Brain microvascular endothelial cell (primary cell): ENCODE results near the gene IP6K1.

Experiments
- DNase-seq: peaks from one replicate; pipeline ENCODE4 v3.0.0-alpha.2; 2020
- H3K27ac ChIP-seq: fragments of 250-450 bp; sonication (Bioruptor Pico); 2 replicates; pipeline ENCODE4 v1.5.1; 2020; ENCODE audit warnings: mild to moderate bottlenecking, moderate library complexity
- H3K27me3 ChIP-seq: fragments of 250-450 bp; sonication (Bioruptor Pico); replicated peaks from 2 replicates; pipeline ENCODE4 v1.5.1; 2020; ENCODE audit warnings: mild to moderate bottlenecking
- H3K36me3 ChIP-seq: fragments of 250-450 bp; sonication (Bioruptor Pico); replicated peaks from 2 replicates; pipeline ENCODE4 v1.5.1; 2020; ENCODE audit warnings: mild to moderate bottlenecking
- H3K4me3 ChIP-seq: 2 replicates; pipeline ENCODE4 v1.5.1; 2011; ENCODE audit warnings: low read depth, mild to moderate bottlenecking, control low read depth, low read length, moderate library complexity
- in situ Hi-C: cut with HindIII; loops from 2 replicates; pipeline ENCODE4 v1.10.0; 2017; ENCODE audit warnings: low sequenced_read_pairs, low pct_ligation_motif_present
- TF ChIP-seq, protein P1 (sequence below): IDR thresholded peaks from 2 replicates; pipeline ENCODE4 v1.5.1; 2011; ENCODE audit warnings: low read depth, mild to moderate bottlenecking, moderate library complexity, low read length, control low read depth, inconsistent platforms; ENCODE audit errors: missing control alignments

IP6K1 gene

DNA sequence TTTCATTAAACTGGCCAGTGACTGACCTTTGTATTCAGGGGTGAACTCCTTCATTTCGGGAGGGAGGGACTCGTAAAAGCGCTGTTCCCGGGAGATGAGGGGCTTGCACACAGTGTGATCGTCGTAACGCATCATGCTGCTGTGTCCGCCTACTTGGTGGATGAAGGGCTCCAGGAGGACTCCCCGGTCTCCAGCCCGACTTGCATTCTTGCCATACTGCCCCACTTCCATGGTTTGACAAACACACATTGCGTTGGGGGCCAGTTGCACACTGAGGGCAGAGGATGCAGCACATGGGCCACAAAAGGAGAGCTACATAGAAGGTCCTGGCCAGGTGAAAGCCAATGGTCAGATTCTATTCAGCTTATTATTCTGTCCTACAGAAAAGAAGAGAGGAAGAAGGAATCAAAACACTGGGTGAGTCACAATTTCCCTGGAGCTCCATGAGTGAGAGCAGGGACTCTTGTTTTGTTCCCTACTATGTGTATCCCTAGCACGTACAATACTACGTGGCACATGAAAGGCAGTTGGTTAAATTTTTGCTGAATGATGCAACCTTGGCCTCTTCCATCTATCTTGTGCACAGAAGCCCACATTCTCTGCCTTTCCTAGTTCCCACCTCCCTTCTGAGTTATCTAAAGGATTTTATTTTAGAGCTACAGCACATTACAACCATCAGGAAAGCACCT lies 38.4 kb downstream of the IP6K1 start:
- in situ Hi-C loops, result no loop called here
- no peaks in the 10 kb centered on the region for H3K36me3 ChIP-seq
- TF ChIP-seq, protein P1, sequence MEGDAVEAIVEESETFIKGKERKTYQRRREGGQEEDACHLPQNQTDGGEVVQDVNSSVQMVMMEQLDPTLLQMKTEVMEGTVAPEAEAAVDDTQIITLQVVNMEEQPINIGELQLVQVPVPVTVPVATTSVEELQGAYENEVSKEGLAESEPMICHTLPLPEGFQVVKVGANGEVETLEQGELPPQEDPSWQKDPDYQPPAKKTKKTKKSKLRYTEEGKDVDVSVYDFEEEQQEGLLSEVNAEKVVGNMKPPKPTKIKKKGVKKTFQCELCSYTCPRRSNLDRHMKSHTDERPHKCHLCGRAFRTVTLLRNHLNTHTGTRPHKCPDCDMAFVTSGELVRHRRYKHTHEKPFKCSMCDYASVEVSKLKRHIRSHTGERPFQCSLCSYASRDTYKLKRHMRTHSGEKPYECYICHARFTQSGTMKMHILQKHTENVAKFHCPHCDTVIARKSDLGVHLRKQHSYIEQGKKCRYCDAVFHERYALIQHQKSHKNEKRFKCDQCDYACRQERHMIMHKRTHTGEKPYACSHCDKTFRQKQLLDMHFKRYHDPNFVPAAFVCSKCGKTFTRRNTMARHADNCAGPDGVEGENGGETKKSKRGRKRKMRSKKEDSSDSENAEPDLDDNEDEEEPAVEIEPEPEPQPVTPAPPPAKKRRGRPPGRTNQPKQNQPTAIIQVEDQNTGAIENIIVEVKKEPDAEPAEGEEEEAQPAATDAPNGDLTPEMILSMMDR, result no peak
- DNase-seq, result peak; percentile 87
- H3K27ac ChIP-seq, result peak overlapping the region; percentile 83
- H3K27me3 ChIP-seq, result no peaks in the 10 kb centered on the region
- H3K4me3 ChIP-seq, result no peak overlapping the region

DNA sequence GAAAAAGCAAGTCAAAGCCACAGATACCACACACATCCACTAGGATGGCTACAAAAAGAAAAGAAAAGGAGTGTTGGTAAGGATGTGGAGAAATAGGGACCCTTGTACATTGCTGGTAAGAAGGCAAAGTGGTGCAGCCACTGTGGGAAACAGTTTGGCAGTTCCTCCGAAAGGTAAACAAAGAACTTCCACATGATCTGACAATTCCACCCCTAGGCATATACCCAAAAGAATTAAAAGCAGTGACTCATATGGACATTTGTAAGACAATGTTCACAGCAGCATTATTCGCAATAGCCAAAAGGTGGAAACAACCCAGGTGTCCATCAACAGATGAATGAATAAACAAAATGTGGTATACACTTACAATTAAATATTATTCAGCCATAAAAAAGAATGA lies 40.4 kb downstream of the IP6K1 start:
- TF ChIP-seq, protein P1, result no peak
- in situ Hi-C loops, result no loop called here
- DNase-seq, result no peak
- Histone ChIP-seq H3K27ac (no peak overlapping the region), H3K36me3 (no peaks in the 10 kb centered on the region), H3K4me3 (no peak overlapping the region), H3K27me3 (no peaks in the 10 kb centered on the region)

DNA sequence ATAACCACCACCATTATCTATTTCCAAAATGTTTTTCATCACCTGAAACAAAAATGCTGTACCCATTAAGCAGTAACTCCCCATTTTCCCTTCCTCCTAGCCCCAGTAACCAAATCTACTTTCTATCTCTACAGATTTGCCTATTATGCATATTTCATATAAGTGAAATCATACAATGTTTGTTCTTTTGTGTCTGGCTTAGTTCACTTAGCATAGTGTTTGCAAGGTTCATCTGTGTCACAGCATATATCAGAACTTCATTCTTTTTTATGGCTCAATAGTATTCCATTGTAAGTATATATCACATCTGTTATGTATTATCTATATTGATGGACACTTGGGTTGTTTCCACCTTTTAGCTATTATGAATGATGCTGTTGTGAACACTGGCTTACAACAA lies 45.9 kb downstream of the IP6K1 start:
- TF ChIP-seq, protein P1, result no peak
- no peaks in the 10 kb centered on the region for H3K27me3 ChIP-seq
- peaks cover 17% of the 10 kb centered on the region for H3K36me3 ChIP-seq
- no peak overlapping the region for H3K27ac ChIP-seq
- no peak for DNase-seq
- no peak overlapping the region for H3K4me3 ChIP-seq
- in situ Hi-C loops, result no loop called here

DNA sequence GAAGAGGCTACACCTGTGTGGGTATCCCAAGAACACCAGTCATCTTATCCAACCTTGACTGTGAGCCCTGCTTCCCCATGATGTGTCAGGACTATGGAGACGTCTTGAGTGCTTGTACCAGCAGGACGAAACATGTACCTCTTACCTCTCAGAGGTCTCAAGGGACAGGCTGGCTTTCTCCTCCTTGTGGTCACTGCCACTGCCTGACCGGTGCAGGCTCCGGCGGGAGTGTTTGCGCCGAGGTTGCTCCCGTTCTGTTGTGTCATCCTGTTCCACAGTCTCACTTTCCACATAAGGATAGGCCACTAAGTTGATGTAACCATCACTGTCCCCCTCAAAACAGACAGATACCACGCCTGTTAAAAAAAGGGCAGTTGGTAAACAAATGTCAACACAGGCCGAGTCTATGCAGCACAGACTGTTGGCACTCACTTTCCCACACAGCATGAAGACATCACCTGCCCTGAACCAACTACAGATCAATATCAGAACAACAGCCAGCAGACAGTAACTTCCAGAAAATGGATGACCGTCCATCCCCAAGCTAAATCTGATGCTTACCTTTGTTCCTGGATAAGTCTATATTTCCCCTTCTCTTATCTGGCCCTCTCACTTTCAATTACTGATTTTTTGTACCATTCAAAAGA lies 48.2 kb downstream of the IP6K1 start:
- H3K27ac ChIP-seq, result no peak overlapping the region
- no peak overlapping the region for H3K4me3 ChIP-seq
- DNase-seq, result no peak
- H3K36me3 ChIP-seq, result peaks cover 20% of the 10 kb centered on the region
- TF ChIP-seq, protein P1, result no peak
- in situ Hi-C loops, result no loop called here
- H3K27me3 ChIP-seq, result no peaks in the 10 kb centered on the region

DNA sequence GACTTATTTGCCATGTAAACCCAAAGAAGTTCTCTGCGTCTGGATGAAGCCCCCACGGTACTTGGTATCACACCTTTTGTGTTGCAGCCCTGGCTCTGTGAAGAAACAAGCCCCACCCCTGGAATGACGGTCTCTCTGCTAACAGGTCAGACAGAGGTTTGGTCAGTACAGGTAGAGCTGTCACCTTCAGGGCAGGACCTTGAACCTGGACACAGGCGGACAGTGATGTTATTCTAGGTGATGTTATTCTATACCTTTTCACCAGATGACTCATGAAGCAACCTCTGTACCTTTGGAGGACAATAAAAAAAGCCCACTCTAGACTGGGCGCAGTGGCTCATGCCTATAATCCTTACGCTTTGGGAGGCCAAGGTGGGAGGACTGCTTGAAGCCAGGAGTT lies 51.6 kb downstream of the IP6K1 start:
- H3K27me3 ChIP-seq, result no peaks in the 10 kb centered on the region
- peaks cover 31% of the 10 kb centered on the region for H3K36me3 ChIP-seq
- DNase-seq, result no peak
- H3K4me3 ChIP-seq, result no peak overlapping the region
- in situ Hi-C loops, result no loop called here
- no peak overlapping the region for H3K27ac ChIP-seq
- TF ChIP-seq, protein P1, result no peak
